DOHH2 (cell line): ENCODE data around the gene MMP14.
"Not testable (repeated sequence)": the region's sequence is repeated elsewhere in the genome, so short reads cannot be mapped to it uniquely, and the experiment has no call there.

Experiments used
- H3F3A ChIP-seq: fragments of 200-600 bp; sonication (generic), shearing (Covaris generic); 2 replicates; pipeline ENCODE4 v1.6.0; 2016; ENCODE audit warnings: antibody characterized with exemption, mild to moderate bottlenecking; ENCODE audit not compliant: control insufficient read depth, insufficient read depth
- H3K27ac ChIP-seq: fragments of 200-600 bp; sonication (generic); 2 replicates; pipeline ENCODE4 v1.5.1; 2014; ENCODE audit warnings: low read depth, mild to moderate bottlenecking, low read length, moderate library complexity
- H3K27me3 ChIP-seq: fragments of 200-600 bp; sonication (generic); 2 replicates; pipeline ENCODE4 v1.6.1; 2014; ENCODE audit warnings: mild to moderate bottlenecking, low read length, mixed read lengths; ENCODE audit not compliant: control insufficient read depth
- H3K36me3 ChIP-seq: fragments of 200-600 bp; sonication (generic); 2 replicates; pipeline ENCODE4 v1.6.1; 2014; ENCODE audit warnings: mild to moderate bottlenecking, low read length, moderate library complexity, mixed read lengths; ENCODE audit not compliant: control insufficient read depth
- H3K4me1 ChIP-seq: fragments of 200-600 bp; sonication (generic); 2 replicates; pipeline ENCODE4 v1.6.1; 2014; ENCODE audit warnings: mild to moderate bottlenecking, low read length, mixed read lengths; ENCODE audit not compliant: control insufficient read depth
- H3K4me2 ChIP-seq: fragments of 200-600 bp; sonication (generic); 2 replicates; pipeline ENCODE4 v1.6.0; 2014; ENCODE audit warnings: mild to moderate bottlenecking, low read length, moderate library complexity
- H3K4me3 ChIP-seq: fragments of 200-600 bp; sonication (generic); 2 replicates; pipeline ENCODE4 v1.5.1; 2014; ENCODE audit warnings: mild to moderate bottlenecking, low read length, mixed read lengths
- H3K79me2 ChIP-seq: fragments of 200-600 bp; sonication (generic); 2 replicates; pipeline ENCODE4 v1.6.1; 2014; ENCODE audit warnings: mild to moderate bottlenecking, low read length, mixed read lengths; ENCODE audit not compliant: control insufficient read depth
- H3K9me2 ChIP-seq: fragments of 200-600 bp; sonication (generic); replicated peaks from 2 replicates; pipeline ENCODE4 v1.6.1; 2014; ENCODE audit warnings: mild to moderate bottlenecking, low read length, mixed read lengths; ENCODE audit not compliant: control insufficient read depth
- H3K9me3 ChIP-seq: fragments of 200-600 bp; sonication (generic); 2 replicates; pipeline ENCODE4 v1.6.1; 2014; ENCODE audit warnings: antibody characterized with exemption, low read length, mixed read lengths; ENCODE audit not compliant: control insufficient read depth, insufficient read depth
- H4K20me1 ChIP-seq: fragments of 200-600 bp; sonication (generic); 2 replicates; pipeline ENCODE4 v1.6.0; 2014; ENCODE audit warnings: low read depth, mild to moderate bottlenecking, antibody characterized with exemption, low read length, moderate library complexity; ENCODE audit not compliant: control insufficient read depth, insufficient read depth
- CTCF ChIP-seq: fragments of 200-600 bp; sonication (generic); IDR thresholded peaks from one replicate; pipeline ENCODE4 v1.5.1; 2014; ENCODE audit warnings: antibody characterized with exemption, mild to moderate bottlenecking, low read depth, low read length; ENCODE audit not compliant: poor library complexity, severe bottlenecking
- EZH2phosphoT487 ChIP-seq: fragments of 200-600 bp; sonication (generic); IDR thresholded peaks from 2 replicates; pipeline ENCODE4 v1.6.1; 2017; ENCODE audit warnings: borderline replicate concordance, mild to moderate bottlenecking, antibody characterized with exemption, low read length, moderate library complexity, mixed read lengths

MMP14 gene

GRCh38 chr14:22848351-22849164 is 12.2 kb downstream of the MMP14 start:
- Histone ChIP-seq H3K4me3 (no peak overlapping the region), H3K9me3 (no peaks in the 10 kb centered on the region), H3K4me1 (peaks cover 13% of the 10 kb centered on the region), H3K4me2 (no peak overlapping the region), H3K9me2 (no peaks in the 10 kb centered on the region), H3K36me3 (no peaks in the 10 kb centered on the region), H3K27ac (no peak overlapping the region), H3K27me3 (no peaks in the 10 kb centered on the region), H4K20me1 (no peaks in the 10 kb centered on the region), H3F3A (peaks cover 5% of the 10 kb centered on the region; the same call in 1 of the 2 replicates), H3K79me2 (no peaks in the 10 kb centered on the region)
- TF ChIP-seq EZH2phosphoT487 (no peak), CTCF (no peak)

GRCh38 chr14:22849212-22849819 is 12.9 kb downstream of the MMP14 start:
- Histone ChIP-seq H4K20me1 (no peaks in the 10 kb centered on the region), H3K27ac (no peak overlapping the region), H3K27me3 (no peaks in the 10 kb centered on the region), H3K36me3 (no peaks in the 10 kb centered on the region), H3K4me1 (peaks cover 13% of the 10 kb centered on the region), H3K4me3 (no peak overlapping the region), H3K4me2 (no peak overlapping the region), H3K9me2 (no peaks in the 10 kb centered on the region), H3K79me2 (no peaks in the 10 kb centered on the region), H3K9me3 (no peaks in the 10 kb centered on the region), H3F3A (peaks cover 8% of the 10 kb centered on the region)
- TF ChIP-seq CTCF (no peak), EZH2phosphoT487 (no peak)

GRCh38 chr14:22850944-22851764 is 14.8 kb downstream of the MMP14 start:
- H3K27ac ChIP-seq, result no peak overlapping the region

GRCh38 chr14:22852178-22852577 is 15.8 kb downstream of the MMP14 start:
- H4K20me1 ChIP-seq, H3K9me3 ChIP-seq, H3K27ac ChIP-seq, H3K4me3 ChIP-seq, H3K9me2 ChIP-seq, H3F3A ChIP-seq, H3K36me3 ChIP-seq, H3K27me3 ChIP-seq, H3K4me2 ChIP-seq, H3K79me2 ChIP-seq: not testable (repeated sequence)
- peaks cover 13% of the 10 kb centered on the region for H3K4me1 ChIP-seq

More at GRCh38 chr14:22850944-22851764, 14.8 kb downstream of the MMP14 start:
- Histone ChIP-seq H3K9me3 (no peaks in the 10 kb centered on the region), H3K79me2 (no peaks in the 10 kb centered on the region), H3F3A (peaks cover 8% of the 10 kb centered on the region), H3K4me1 (peaks cover 13% of the 10 kb centered on the region), H3K36me3 (no peaks in the 10 kb centered on the region), H4K20me1 (no peaks in the 10 kb centered on the region), H3K4me2 (no peak overlapping the region), H3K9me2 (no peaks in the 10 kb centered on the region), H3K27me3 (no peaks in the 10 kb centered on the region), H3K4me3 (no peak overlapping the region)
- no peak for TF ChIP-seq EZH2phosphoT487
- no peak for TF ChIP-seq CTCF
